Measurements from ENCODE around the gene MPZL3. TPM values are rescaled to one million over a fixed set of nuclear protein-coding genes. Genes with fewer than 3 reads are reported as not detected.

MPZL3 gene
- polyA plus RNA-seq, 2 of the 4 experiments (the other 2 are of a cell fraction) = 0.34 to 1.0 TPM

DNA sequence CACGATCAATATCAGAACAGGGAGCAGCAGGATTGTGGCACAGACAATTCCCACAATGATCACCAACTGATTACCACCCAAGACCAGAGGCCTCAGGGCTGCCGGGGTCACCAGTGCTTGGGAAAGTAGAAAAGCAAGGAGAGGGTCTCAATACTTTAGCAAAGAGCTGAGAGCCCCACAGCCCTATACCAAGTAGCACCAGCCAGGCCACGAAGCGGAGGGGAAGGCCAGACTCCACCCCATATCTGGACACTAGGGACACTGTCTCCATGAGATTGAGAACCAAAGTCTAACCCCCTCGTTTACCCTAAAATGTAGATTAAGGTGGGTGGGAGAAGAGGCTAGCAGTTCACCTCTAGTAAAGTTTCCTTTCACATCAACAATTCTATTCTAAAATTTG lies 51.7 kb downstream of the MPZL3 start:
- no peak for FAIRE-seq
- POLR2A ChIA-PET = no interaction called here
- WGBS (ENCODE audit: missing lambda C conversion rate) = 43% methylated on average over 5 of the region's 5 CpGs
- H3K9me3 ChIP-seq = no peaks in the 10 kb centered on the region
- TF ChIP-seq CHD2 (IDR thresholded peaks at IDR 0.05; ENCODE audit: low read length, partially characterized antibody) (no peak), EHMT2 (IDR thresholded peaks at IDR 0.05; ENCODE audit: low read depth) (no peak), HDAC2 (IDR thresholded peaks at IDR 0.05) (no peak), JUNB (IDR thresholded peaks at IDR 0.05) (no peak), MYC (IDR thresholded peaks at IDR 0.05; ENCODE audit: borderline replicate concordance, low read length) (no peak), RCOR1 (IDR thresholded peaks at IDR 0.05; ENCODE audit: low read depth, low read length) (no peak), KDM5A (IDR thresholded peaks at IDR 0.05) (no peak), EHF (CRISPR knock-in tag; IDR thresholded peaks at IDR 0.05) (no peak)
- TF ChIP-seq, protein P1, sequence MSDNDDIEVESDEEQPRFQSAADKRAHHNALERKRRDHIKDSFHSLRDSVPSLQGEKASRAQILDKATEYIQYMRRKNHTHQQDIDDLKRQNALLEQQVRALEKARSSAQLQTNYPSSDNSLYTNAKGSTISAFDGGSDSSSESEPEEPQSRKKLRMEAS (IDR thresholded peaks at IDR 0.05) = no peak
- no peak for ATAC-seq
- H3K4me2 ChIP-seq = no peak overlapping the region
- H3K27ac ChIP-seq = no peak overlapping the region
- H3K4me1 ChIP-seq = peaks cover 4% of the 10 kb centered on the region; the same call in 2 of the 3 replicates
- H3K4me3 ChIP-seq = no peak overlapping the region
- no peak for DNase-seq (ENCODE audit: low read depth in 1 of 2, low spot score in 1 of 2)
- CTCF ChIA-PET = no interaction called here

DNA sequence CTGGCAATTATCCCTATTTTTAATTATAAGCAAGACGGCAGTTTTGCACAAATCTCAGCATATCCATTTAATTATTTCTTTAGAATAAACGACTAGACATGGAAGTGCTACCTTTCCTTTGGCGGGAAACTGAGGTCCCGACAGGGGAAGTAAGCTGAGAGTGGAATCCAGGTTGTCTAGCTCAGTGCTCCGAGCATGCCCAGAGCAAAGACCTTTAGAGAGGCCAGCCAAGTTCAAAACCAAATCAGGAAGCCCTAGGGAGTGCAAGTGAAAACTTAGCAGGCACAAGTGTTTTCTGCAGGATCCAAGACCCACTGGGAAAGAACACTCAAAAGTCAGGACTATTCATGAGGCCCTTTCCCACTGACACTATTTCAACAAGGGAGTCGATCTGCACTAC lies 53.0 kb downstream of the MPZL3 start:
- ATAC-seq (no peak), FAIRE-seq (no peak), DNase-seq (ENCODE audit: low read depth in 1 of 2, low spot score in 1 of 2) (no peak)
- no peaks in the 10 kb centered on the region for H3K9me3 ChIP-seq
- peaks cover 16% of the 10 kb centered on the region for H3K4me1 ChIP-seq
- no peak overlapping the region for H3K4me2 ChIP-seq
- ChIA-PET POLR2A (no interaction called here), CTCF (interaction anchor here (0.6 to 2.4 kb wide), 31 partner anchors 9 to 289 kb away, joined by 3 to 18 read pairs (median 5); partner anchors contain the start of gene MPZL3)
- TF ChIP-seq HOXA7 (CRISPR knock-in tag; IDR thresholded peaks at IDR 0.05) (no peak), CEBPB (IDR thresholded peaks at IDR 0.05) (no peak), KDM1A (IDR thresholded peaks at IDR 0.05; ENCODE audit: low read depth) (no peak), CBX8 (IDR thresholded peaks at IDR 0.05) (no peak), MAFK (IDR thresholded peaks at IDR 0.05; ENCODE audit: partially characterized antibody) (no peak), KDM5A (IDR thresholded peaks at IDR 0.05) (no peak), EHMT2 (IDR thresholded peaks at IDR 0.05; ENCODE audit: low read depth) (no peak), FOXS1 (CRISPR knock-in tag; IDR thresholded peaks at IDR 0.05) (no peak), RNF2 (IDR thresholded peaks at IDR 0.05; ENCODE audit: borderline replicate concordance, low read depth) (no peak)
- TF ChIP-seq, protein P2, sequence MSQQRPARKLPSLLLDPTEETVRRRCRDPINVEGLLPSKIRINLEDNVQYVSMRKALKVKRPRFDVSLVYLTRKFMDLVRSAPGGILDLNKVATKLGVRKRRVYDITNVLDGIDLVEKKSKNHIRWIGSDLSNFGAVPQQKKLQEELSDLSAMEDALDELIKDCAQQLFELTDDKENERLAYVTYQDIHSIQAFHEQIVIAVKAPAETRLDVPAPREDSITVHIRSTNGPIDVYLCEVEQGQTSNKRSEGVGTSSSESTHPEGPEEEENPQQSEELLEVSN (IDR thresholded peaks at IDR 0.05; ENCODE audit: borderline replicate concordance, low read depth) = no peak
- TF ChIP-seq, protein P3, sequence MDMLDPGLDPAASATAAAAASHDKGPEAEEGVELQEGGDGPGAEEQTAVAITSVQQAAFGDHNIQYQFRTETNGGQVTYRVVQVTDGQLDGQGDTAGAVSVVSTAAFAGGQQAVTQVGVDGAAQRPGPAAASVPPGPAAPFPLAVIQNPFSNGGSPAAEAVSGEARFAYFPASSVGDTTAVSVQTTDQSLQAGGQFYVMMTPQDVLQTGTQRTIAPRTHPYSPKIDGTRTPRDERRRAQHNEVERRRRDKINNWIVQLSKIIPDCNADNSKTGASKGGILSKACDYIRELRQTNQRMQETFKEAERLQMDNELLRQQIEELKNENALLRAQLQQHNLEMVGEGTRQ (IDR thresholded peaks at IDR 0.05) = no peak
- TF ChIP-seq, protein P4, sequence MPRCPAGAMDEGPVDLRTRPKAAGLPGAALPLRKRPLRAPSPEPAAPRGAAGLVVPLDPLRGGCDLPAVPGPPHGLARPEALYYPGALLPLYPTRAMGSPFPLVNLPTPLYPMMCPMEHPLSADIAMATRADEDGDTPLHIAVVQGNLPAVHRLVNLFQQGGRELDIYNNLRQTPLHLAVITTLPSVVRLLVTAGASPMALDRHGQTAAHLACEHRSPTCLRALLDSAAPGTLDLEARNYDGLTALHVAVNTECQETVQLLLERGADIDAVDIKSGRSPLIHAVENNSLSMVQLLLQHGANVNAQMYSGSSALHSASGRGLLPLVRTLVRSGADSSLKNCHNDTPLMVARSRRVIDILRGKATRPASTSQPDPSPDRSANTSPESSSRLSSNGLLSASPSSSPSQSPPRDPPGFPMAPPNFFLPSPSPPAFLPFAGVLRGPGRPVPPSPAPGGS (IDR thresholded peaks at IDR 0.05) = no peak
- 66% methylated on average over 6 of the region's 6 CpGs for WGBS (ENCODE audit: missing lambda C conversion rate)
- H3K4me3 ChIP-seq = no peak overlapping the region
- no peak overlapping the region for H3K27ac ChIP-seq

DNA sequence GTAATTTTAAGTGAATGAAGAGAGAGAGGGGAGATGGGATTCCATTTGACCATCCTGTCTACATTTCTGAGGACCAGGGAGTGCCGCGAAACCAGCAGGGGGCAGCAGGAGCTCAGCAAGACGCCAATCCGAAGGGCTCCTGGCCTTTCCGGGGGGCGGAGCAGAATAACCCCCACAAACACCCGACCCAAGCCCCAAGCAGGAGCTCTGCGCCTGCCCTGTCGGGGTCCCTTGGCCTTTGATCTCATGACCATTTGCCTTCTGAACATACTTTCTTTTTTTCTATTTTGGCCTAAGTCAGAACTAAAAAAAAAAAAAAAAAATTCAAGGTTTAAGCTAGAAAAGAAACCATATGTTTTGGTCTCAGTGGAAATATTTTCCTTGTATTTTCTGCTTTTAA lies 53.8 kb downstream of the MPZL3 start:
- Histone ChIP-seq H3K4me1 (peaks cover 20% of the 10 kb centered on the region), H3K9me3 (no peaks in the 10 kb centered on the region), H3K4me3 (no peak overlapping the region), H3K27ac (no peak overlapping the region), H3K4me2 (peak overlapping the region; percentile 68)
- POLR2A ChIA-PET = no interaction called here
- 0% methylated on average over 9 of the region's 9 CpGs for WGBS (ENCODE audit: missing lambda C conversion rate)
- ATAC-seq (peak; percentile 70 to 92; a peak in 4 of 6 replicates), DNase-seq (ENCODE audit: low read depth in 1 of 2, low spot score in 1 of 2) (peak; percentile 58), FAIRE-seq (no peak)
- no peak for TF ChIP-seq ZC3H11A (IDR thresholded peaks at IDR 0.05)
- TF ChIP-seq RAD21 (conservative IDR thresholded peaks at IDR 0.05 in 1 of 2, IDR thresholded peaks at IDR 0.05 in 1 of 2) = peak; percentile 83 to 85
- TF ChIP-seq SMC3 (IDR thresholded peaks at IDR 0.05) = peak; percentile 74
- TF ChIP-seq, protein P5, sequence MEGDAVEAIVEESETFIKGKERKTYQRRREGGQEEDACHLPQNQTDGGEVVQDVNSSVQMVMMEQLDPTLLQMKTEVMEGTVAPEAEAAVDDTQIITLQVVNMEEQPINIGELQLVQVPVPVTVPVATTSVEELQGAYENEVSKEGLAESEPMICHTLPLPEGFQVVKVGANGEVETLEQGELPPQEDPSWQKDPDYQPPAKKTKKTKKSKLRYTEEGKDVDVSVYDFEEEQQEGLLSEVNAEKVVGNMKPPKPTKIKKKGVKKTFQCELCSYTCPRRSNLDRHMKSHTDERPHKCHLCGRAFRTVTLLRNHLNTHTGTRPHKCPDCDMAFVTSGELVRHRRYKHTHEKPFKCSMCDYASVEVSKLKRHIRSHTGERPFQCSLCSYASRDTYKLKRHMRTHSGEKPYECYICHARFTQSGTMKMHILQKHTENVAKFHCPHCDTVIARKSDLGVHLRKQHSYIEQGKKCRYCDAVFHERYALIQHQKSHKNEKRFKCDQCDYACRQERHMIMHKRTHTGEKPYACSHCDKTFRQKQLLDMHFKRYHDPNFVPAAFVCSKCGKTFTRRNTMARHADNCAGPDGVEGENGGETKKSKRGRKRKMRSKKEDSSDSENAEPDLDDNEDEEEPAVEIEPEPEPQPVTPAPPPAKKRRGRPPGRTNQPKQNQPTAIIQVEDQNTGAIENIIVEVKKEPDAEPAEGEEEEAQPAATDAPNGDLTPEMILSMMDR (IDR thresholded peaks at IDR 0.05) = peak; percentile 70
- no peak for TF ChIP-seq CEBPB (IDR thresholded peaks at IDR 0.05)
- CTCF ChIA-PET = interaction anchor here (0.6 to 2.4 kb wide), 55 partner anchors 9 to 356 kb away, joined by 3 to 18 read pairs (median 4); partner anchors contain the start of genes MPZL3 and SCN2B

Data from A549 (cell line).